A549 (cell line): ENCODE measurements around the gene ARL15.

Source experiments
- CHD2 ChIP-seq: fragments of 150-350 bp; IDR thresholded peaks from 2 replicates; pipeline ENCODE4 v1.6.1; 2014; ENCODE audit warnings: low read length; ENCODE audit not compliant: partially characterized antibody
- POLR2A ChIP-seq: IDR thresholded peaks from 2 replicates; pipeline ENCODE4 v1.6.1; 2012; ENCODE audit warnings: mild to moderate bottlenecking, low read length
- RAD21 ChIP-seq, 2 experiments: fragments of >200 bp in 1 of 2; sonication (Bioruptor Twin) in 1 of 2; formaldehyde crosslinking in 1 of 2; IDR thresholded peaks in 1 of 2; conservative IDR thresholded peaks in 1 of 2; 2 replicates in 1 of 2; 3 replicates in 1 of 2; pipeline ENCODE4 v1.6.1; 2012 to 2018; ENCODE audit warnings: inconsistent platforms in 1 of 2
- TF ChIP-seq, protein P1 (sequence below): fragments of >200 bp; sonication (Bioruptor Twin); formaldehyde crosslinking; IDR thresholded peaks from 3 replicates; pipeline ENCODE4 v1.5.1; 2016

DNA sequence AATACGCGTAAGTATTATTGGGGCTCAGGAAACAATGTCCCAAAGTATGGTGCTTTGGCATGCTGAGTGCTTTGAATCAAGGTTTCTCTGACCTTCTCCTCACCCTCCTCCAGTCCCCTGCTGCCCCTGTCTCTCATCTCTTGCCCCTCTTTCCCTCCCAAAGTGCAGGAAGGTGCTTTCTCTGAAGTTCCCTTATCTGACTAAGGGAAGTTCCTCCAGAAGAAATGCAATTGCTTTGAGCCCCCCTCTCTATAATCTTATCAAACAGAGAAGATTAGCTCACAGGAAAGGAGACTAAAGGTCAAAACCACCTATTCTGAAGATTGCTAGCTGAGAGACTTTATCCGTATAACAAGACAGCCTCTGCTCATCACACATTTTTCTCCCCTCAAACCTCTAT is 288.1 kb downstream of the ARL15 start:
- TF ChIP-seq POLR2A (no peak), CHD2 (no peak), RAD21 (conservative IDR thresholded peaks at IDR 0.05 in 1 of 2, IDR thresholded peaks at IDR 0.05 in 1 of 2) (no peak)
- TF ChIP-seq, protein P1, sequence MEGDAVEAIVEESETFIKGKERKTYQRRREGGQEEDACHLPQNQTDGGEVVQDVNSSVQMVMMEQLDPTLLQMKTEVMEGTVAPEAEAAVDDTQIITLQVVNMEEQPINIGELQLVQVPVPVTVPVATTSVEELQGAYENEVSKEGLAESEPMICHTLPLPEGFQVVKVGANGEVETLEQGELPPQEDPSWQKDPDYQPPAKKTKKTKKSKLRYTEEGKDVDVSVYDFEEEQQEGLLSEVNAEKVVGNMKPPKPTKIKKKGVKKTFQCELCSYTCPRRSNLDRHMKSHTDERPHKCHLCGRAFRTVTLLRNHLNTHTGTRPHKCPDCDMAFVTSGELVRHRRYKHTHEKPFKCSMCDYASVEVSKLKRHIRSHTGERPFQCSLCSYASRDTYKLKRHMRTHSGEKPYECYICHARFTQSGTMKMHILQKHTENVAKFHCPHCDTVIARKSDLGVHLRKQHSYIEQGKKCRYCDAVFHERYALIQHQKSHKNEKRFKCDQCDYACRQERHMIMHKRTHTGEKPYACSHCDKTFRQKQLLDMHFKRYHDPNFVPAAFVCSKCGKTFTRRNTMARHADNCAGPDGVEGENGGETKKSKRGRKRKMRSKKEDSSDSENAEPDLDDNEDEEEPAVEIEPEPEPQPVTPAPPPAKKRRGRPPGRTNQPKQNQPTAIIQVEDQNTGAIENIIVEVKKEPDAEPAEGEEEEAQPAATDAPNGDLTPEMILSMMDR: no peak
